ENCODE data around the gene MCC.

Gene MCC
- total RNA-seq: 0 to 0.86 (median 0.19) reads per million in 18 experiments

DNA sequence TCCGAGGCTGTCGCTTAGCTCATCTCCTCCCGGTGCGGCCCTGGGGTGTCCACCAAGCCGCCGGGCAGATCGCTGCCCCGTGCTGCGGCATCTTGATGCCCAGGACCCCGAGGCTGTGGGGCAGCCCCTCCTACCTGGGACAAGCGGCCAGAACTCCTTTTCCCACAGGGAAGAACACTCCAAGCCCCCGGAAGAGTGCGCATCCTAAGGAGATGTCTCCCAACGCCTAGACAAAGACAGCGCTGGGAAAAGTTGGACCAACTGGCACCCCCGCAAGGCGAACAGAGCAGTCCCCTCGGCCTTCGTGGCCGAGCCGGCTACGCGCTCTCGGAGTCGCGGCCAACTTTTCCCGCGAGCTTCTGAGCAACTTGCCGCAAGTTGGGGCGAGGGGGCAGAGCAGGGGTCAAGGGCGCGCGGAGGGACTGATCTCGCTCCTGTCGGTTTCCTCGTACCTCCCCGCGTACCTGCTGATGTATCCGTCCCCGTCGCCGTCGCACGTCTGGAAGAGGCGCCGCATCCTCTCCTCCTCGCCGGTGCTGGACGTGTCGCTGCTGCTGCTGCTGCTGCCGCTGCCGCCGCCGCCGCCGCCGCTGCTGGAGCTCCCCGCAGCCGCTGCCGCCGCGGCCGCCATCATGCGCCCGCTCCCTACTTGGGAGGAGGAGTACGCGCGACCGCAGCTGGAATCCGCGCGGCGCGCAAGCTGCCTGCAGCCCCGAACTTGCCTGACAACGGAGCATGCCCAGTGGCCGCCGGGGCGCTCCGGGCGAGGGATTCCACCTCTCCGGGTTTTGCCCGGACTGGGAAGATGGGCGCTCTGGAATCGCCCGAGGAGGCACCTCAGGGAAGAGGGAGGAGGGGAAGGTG is at the start of gene MCC:
MCC (minus strand) TSS at position 673 of the 864 bp plus-strand sequence.
- DNase-seq: no peak

- DNase-seq: no peak
These were observed 43.4 kb upstream of the MCC start for GRCh38 chr5:113531481-113532159.

DNA sequence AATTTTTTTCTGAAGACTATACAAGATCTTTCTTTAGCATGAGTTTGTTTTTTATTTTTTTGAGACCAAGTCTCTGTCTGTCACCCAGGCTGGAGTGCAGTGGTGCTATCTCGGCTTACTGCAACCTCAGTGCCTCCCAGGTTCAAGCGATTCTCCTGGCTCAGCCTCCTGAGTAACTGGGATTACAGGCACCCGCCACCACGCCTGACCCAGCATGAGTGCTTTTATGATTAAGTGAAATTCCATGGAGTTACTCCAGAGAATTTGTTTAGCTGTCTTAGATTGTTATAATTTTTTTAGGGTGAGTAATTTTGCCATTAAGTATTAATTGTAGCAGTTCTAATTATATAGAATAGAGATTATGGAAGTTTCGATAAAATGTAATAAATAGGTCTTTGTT is 39.5 kb upstream of the MCC start:
- DNase-seq: no peak

DNA sequence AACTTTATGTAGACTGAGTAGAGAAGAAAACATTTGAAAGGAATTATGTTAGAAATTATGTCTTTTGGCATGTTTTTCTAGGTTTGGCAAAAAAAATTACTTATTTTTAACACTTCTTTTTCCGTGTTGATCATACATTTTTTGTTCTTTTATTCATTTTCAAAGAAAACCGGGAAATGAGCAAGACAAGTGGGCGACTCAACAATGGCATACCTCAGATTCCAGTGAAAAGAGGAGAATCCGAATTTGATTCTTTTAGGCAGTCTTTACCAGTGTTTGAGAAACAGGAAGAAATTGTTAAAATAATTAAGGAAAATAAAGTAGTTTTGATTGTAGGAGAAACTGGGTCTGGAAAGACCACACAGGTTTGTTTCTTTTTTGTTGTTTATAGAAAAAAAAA is 38.2 kb upstream of the MCC start:
- no peak for DNase-seq

GRCh38 chr5:113524927-113525326 is 36.7 kb upstream of the MCC start:
- peak; percentile 55 to 78 for DNase-seq

DNA sequence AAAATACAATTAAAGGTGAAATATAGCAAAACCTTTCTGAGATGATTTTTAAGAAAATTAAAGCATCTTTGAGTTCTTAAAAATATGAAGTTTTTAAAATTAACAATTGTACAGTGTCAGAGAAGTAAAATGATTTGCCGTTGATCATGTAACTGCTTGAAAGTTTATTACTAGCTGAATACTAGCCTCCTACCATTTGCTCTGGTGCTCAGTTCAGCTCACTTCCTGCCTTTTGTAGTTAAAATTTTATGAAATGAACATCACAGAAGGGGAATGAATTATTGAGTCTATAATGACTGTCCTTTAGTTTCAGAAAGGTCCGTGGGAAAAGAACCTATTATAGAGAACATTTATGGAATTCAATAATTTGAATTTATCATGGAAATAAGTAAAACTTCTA is 34.9 kb upstream of the MCC start:
- no peak for DNase-seq

- DNase-seq: no peak
These were observed 32.6 kb upstream of the MCC start for GRCh38 chr5:113520899-113521298.

- no peak for DNase-seq
These were observed 32.2 kb upstream of the MCC start for GRCh38 chr5:113520429-113520828.

GRCh38 chr5:113519412-113519811 is 31.2 kb upstream of the MCC start:
- DNase-seq: no peak

GRCh38 chr5:113518884-113519283 is 30.6 kb upstream of the MCC start:
- no peak for DNase-seq

- DNase-seq: no peak
These were observed 26.0 kb upstream of the MCC start for GRCh38 chr5:113514289-113514635.

DNA sequence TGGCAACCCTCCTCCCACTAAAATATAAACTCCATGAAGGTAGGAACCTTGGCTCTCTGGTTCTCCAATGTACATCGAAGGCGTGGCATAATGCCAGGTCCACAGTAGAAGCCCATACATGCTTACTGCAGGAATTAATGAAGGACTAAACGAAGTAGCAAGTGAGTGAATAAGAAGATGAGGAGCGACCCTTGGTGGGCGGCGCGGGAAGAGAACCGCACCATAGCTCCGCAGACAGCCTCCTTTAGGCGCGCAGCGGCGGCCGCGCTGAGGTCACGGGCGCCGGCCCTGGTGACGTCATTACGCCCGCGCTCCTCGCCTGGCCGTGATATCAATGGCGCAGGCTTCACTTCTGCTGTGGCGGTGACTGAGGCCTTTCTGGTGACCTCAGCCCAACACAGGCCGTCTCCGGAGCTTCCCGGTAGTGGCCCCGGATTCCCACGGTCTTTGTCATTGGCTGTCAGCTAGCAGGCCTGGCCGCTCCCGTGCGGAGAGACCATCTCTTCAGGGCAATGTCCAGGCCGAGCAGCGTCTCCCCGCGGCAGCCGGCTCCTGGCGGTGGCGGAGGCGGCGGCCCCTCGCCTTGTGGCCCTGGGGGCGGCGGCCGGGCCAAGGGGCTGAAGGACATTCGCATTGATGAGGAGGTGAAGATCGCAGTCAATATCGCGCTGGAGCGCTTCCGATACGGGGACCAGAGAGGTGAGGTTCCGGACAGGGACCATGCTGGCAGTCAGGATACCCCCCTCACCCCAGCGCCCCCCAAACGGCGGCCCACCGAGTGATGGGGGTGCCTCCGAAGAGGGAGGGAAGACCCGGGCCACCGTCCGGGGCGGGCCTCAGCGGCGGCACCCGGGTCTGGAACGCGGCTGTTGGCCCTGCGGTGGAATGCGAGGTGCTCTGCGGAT is 25.4 kb upstream of the MCC start, which contains the start of gene YTHDC2:
YTHDC2 (plus strand) TSS at position 311 of the 905 bp plus-strand sequence; CDS start at position 513, 202 bp downstream.
- DNase-seq: peak; percentile 89 to 93

DNA sequence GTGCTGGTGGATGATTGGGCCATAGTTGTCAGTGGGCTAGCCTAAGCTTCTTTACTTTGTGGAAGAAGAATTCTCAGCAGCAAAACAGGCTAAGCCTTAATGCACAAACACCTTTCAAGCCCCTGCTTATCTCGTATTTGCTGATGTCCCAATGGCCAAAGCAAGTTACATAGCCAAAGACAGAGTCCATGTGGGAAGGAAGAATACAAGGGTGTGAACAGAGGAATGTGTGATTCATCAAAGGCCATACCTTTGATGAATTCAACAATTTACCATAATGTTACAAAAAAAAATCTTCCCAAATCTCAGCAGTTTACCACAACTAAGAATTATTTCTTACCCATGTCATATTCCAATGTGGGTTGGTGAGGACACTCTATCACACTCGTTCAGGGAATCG is 24.1 kb upstream of the MCC start:
- no peak for DNase-seq

DNA sequence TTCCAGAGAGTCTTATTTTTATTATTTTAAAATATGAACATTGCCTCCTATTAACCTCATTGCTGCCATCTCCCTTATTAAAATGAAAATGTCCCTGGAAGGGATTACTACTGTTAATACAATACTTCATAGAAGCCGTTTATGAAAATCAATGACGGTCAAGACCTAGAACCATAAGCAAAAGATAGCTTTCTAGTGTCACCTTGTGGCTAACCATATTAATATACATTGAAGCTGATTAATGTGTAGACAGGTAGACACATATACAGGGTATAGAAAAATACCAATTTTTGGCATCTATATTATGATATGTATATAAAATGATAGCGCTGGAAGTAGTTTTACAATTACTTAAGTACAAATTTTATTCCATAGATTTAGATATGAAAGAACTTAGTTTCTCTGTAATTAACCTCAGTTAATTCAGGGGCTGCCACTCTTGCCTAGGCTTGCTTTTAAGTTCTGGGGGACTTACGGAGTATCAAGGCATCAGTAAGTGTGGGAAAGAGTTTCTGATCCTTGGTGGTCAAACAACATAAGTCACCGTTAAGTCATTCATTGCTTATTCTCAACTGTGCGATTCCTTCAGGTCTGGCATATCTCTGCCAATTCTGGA is 22.7 kb upstream of the MCC start:
- DNase-seq: peak in 1 of 2 donors; percentile 32

- DNase-seq: no peak
These were observed 20.5 kb upstream of the MCC start for GRCh38 chr5:113508756-113509155.

GRCh38 chr5:113507601-113508000 is 19.3 kb upstream of the MCC start:
- DNase-seq: no peak

DNA sequence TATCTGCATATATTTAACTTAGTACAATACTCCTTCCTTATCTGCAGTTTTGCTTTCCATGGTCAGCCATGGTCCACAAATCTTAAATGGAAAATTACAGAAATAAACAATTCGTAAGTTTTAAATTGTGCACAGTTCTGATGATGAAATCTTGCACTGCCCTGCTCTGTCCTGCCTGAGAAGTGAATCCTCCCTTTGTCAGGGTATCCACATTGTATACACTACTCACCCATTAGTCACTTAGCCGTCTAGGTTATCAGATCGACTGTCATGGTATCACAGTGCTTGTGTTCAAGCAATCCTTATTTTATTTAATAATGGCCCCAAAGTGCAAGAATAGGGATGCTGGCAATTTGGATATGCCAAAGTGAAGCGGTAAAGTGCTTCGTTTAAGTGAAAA is 16.9 kb upstream of the MCC start:
- DNase-seq: no peak

DNA sequence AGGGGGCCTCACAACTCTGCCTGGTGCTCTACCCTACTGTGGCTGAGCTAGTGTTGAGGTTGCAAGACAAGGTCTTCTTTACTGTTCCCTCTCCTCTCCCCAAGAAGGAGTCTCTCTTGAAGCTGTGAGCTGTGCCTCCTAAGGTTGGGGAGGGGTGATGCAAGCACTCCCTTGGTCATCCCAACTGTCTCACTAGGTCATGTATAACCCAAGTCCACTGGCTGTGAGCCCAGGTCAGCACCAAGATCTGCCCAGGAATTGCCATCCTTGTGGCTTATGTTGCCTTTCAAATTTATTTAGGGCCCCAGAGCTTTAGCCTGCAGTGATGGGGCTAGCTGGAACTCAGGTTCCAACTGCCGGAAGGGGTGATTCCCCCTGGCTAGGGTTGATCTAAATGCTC is 14.9 kb upstream of the MCC start:
- DNase-seq: no peak

DNA sequence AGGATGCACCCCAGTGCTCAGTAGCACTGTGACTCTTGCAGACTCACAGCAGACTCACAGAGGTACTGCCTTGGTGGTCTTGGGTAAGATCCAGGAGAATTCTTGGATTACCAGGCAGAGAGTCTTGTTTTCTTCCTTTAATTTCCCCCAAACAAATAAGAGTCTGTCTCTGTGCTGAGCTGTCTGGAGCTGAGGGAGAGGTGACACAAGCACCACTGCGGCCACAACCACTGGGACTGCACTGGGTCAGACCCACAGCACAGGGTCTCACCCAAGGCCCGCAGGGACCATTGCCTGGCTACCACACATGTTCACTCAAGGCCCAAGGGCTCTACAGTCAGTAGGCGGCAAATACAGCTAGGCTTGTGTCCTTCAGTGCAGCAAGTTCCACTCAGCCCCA is 13.8 kb upstream of the MCC start:
- DNase-seq: no peak

- DNase-seq: no peak
These were observed 7.2 kb upstream of the MCC start for GRCh38 chr5:113495422-113495841.

DNA sequence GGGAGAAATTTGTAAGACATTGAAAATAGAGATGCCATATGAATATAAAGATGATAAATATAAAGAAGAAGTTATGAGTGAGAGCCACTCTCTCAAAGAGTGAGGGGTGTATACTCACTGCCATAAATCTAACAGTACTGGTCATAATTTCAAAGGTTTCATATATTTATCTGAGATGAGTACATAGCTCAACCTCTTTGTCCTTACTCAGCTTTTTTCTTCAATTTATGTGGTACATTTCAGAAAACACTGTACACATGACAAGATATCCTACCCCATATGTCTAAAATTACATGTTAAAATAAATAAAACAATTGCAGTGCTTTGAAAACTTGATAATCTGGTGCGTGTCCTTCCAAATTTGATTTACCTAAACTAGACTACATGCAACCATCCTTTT is 5.2 kb upstream of the MCC start:
- no peak for DNase-seq

DNA sequence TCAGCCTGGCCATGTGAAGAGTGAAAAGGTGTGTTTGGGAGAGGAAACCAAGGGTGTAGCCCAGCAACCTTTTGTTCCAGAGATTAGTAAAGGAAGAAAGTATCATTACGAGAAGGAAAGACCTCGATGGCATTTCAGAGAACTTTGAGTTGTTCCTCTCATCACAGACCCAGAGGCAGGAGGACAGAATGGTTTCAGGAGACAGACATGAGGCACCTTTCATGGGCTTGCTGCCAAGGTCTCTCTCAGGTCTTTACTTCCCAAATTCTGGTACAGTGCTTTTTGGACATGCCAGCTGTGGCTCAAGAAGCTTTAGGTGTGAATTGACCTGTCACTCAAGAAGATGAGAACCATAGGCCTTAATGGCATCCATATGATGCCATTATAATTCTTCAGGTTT is 2.8 kb upstream of the MCC start:
- DNase-seq: no peak

DNA sequence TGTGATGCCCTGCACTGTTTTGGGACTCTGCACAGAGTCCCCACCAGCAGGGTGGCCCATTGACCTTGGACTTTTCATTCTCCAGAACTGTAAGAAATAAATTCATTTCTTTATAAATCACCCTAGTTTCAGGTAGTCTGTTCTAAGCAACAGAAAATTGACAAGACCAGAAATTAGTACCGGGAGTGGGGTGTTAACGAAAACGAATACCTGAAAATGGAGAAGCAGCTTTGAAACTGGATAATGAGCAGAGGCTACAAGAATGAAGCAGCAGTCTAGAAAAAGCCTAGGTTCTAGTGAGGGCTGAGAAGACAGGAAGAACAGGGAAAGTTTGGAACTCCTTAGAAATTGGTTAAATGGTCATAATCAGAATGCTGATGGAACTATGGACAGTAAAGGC is 2.1 kb upstream of the MCC start:
- no peak for DNase-seq

Measured in inflammatory macrophage (primary cell).